K562 (cell line): ENCODE results near the gene ZEB2. TPM values are rescaled to one million over a fixed set of nuclear protein-coding genes. Genes with fewer than 3 reads are reported as not detected.

Experiments used
- ATAC-seq: fragments of 200-7000 bp; cut with Tn5 transposase; 3 replicates; pipeline ENCODE4 v1.9.1; 2020; ENCODE audit warnings: moderate library complexity
- BruUV-seq: library from RNA; stranded (reverse); fragments of 400-500 nt; replicated peaks from 2 replicates; lab custom pipeline; 2021; lab: Mats Ljungman, UMichigan
- CTCF ChIA-PET: fragments of 300-600 bp; formaldehyde crosslinking; extraction: SDS; loops from one replicate; lab custom pipeline; 2021; ENCODE audit warnings: low intra/inter-chr PET ratio; lab: Yijun Ruan, JAX
- POLR2A ChIA-PET: fragments of 300-600, 350-650 bp; sonication (Branson Sonifier 250); formaldehyde crosslinking; extraction: SDS; loops from one replicate; lab custom pipeline; 2021; ENCODE audit warnings: antibody characterized with exemption, inconsistent platforms; lab: Yijun Ruan, JAX
- DNase-seq, 4 experiments: peaks; one replicate each; pipeline versions ENCODE4 v3.0.0 to v3.0.0-alpha.2; 2011 to 2018; ENCODE audit warnings: low spot score in 3 of 4, mixed read lengths in 3 of 4; ENCODE audit errors: extremely low read depth in 1 of 4
- FAIRE-seq: peaks from 2 replicates; lab custom pipeline; 2011; peaks lifted over from hg19 to GRCh38; lab: Jason Lieb, UNC
- H2AFZ ChIP-seq: 2 replicates; pipeline ENCODE4 v1.6.0; 2011; ENCODE audit warnings: low read depth, low read length, control low read depth, inconsistent platforms
- H3K27ac ChIP-seq: fragments of 200-600 bp; 3 replicates; pipeline ENCODE4 v1.8.0; 2011; ENCODE audit warnings: low read depth, mild to moderate bottlenecking, control low read depth, inconsistent platforms, low read length, moderate library complexity, mixed read lengths; ENCODE audit errors: extremely low read depth
- H3K27me3 ChIP-seq, 2 experiments: fragments of 300-600 bp in 1 of 2; 2 replicates in 1 of 2; 3 replicates in 1 of 2; pipeline versions ENCODE4 v1.6.0 to v1.8.0; 2011; ENCODE audit warnings: inconsistent platforms in 2 of 2, low read length in 2 of 2, mild to moderate bottlenecking in 1 of 2, mixed read lengths in 1 of 2, moderate library complexity in 1 of 2; ENCODE audit not compliant: control insufficient read depth in 2 of 2, insufficient read depth in 2 of 2
- H3K36me3 ChIP-seq: fragments of 300-600 bp; 3 replicates; pipeline ENCODE4 v1.8.0; 2011; ENCODE audit warnings: mild to moderate bottlenecking, low read length, inconsistent platforms; ENCODE audit not compliant: control insufficient read depth, insufficient read depth
- H3K4me1 ChIP-seq, 2 experiments: fragments of 200-600 bp in 1 of 2; replicated peaks in 1 of 2; 2 replicates in 1 of 2; 3 replicates in 1 of 2; pipeline versions ENCODE4 v1.5.1 to v1.8.0; 2011; ENCODE audit warnings: inconsistent platforms in 2 of 2, low read length in 2 of 2, mild to moderate bottlenecking in 1 of 2, mixed read lengths in 1 of 2, moderate library complexity in 1 of 2; ENCODE audit not compliant: control insufficient read depth in 2 of 2, insufficient read depth in 2 of 2
- H3K4me2 ChIP-seq: 2 replicates; pipeline ENCODE4 v1.6.1; 2011; ENCODE audit warnings: low read length, control low read depth, inconsistent platforms, mixed read lengths; ENCODE audit not compliant: insufficient read depth
- H3K4me3 ChIP-seq: fragments of 200-600 bp; sonication (generic), shearing (Covaris generic); 2 replicates; pipeline ENCODE4 v1.5.1; 2016; ENCODE audit warnings: control low read depth, inconsistent platforms
- H3K79me2 ChIP-seq: fragments of 200-600 bp; 3 replicates; pipeline ENCODE4 v1.8.0; 2011; ENCODE audit warnings: low read length, inconsistent platforms; ENCODE audit not compliant: control insufficient read depth, insufficient read depth
- H3K9ac ChIP-seq, 2 experiments: 2 replicates each; pipeline versions ENCODE4 v1.6.0 to v1.6.1; 2011; ENCODE audit warnings: low read depth in 2 of 2, low read length in 2 of 2, control low read depth in 1 of 2, inconsistent platforms in 1 of 2, mild to moderate bottlenecking in 1 of 2, mixed read lengths in 1 of 2; ENCODE audit not compliant: insufficient read depth in 1 of 2
- H3K9me1 ChIP-seq: one replicate; pipeline ENCODE4 v1.6.0; 2011; ENCODE audit warnings: inconsistent platforms, mild to moderate bottlenecking, low read length, moderate library complexity; ENCODE audit not compliant: control insufficient read depth, insufficient read depth
- H3K9me3 ChIP-seq: replicated peaks from 2 replicates; pipeline ENCODE4 v1.5.1; 2011; ENCODE audit warnings: low read depth, low read length, inconsistent platforms; ENCODE audit not compliant: control insufficient read depth, insufficient read depth
- H4K20me1 ChIP-seq: replicated peaks from 2 replicates; pipeline ENCODE4 v1.6.1; 2011; ENCODE audit warnings: low read length, inconsistent platforms, mixed read lengths; ENCODE audit not compliant: control insufficient read depth, insufficient read depth
- CAMTA2 ChIP-seq: fragments of 250-450 bp; sonication (Bioruptor Pico); conservative IDR thresholded peaks from 2 replicates; pipeline ENCODE4 v1.5.1; 2022
- CTCFL ChIP-seq: IDR thresholded peaks from 2 replicates; pipeline ENCODE4 v1.6.1; 2011; ENCODE audit warnings: borderline replicate concordance, low read depth, mild to moderate bottlenecking, moderate library complexity, low read length; ENCODE audit not compliant: insufficient read depth, poor library complexity, severe bottlenecking
- LEF1 ChIP-seq: fragments of 450-650 bp; IDR thresholded peaks from 2 replicates; pipeline ENCODE4 v1.6.1; 2016; ENCODE audit warnings: mild to moderate bottlenecking
- RAD21 ChIP-seq, 2 experiments: fragments of 250-450 bp in 1 of 2; fragments of 450-650 bp in 1 of 2; sonication (Bioruptor Pico) in 1 of 2; formaldehyde crosslinking in 1 of 2; IDR thresholded peaks in 1 of 2; conservative IDR thresholded peaks in 1 of 2; 2 replicates each; pipeline versions ENCODE4 v1.4.0 to v1.8.0; 2020 to 2022; ENCODE audit warnings: mild to moderate bottlenecking in 2 of 2, moderate library complexity in 1 of 2
- RCOR1 ChIP-seq, 2 experiments: IDR thresholded peaks; 2 replicates each; pipeline ENCODE4 v1.6.1; 2012; ENCODE audit warnings: low read depth in 2 of 2, low read length in 2 of 2, borderline replicate concordance in 1 of 2, improper control_type of control experiment in 1 of 2
- SUPT5H ChIP-seq: fragments of 450-650 bp; IDR thresholded peaks from 2 replicates; pipeline ENCODE4 v1.6.1; 2016
- TEAD4 ChIP-seq, 2 experiments: sonication (generic) in 1 of 2; formaldehyde crosslinking in 1 of 2; IDR thresholded peaks; 2 replicates each; pipeline versions ENCODE4 v1.6.1 to v1.8.0; 2012 to 2022; ENCODE audit warnings: borderline replicate concordance in 1 of 2, inconsistent platforms in 1 of 2, low read length in 1 of 2, mild to moderate bottlenecking in 1 of 2, missing genetic modification reagents in 1 of 2
- ZNF12 ChIP-seq: sonication (generic); formaldehyde crosslinking; IDR thresholded peaks from 2 replicates; pipeline ENCODE4 v1.4.0; 2020; ENCODE audit warnings: mild to moderate bottlenecking, missing genetic modification reagents
- WGBS: fragments of 100-300 bp; shearing (Covaris generic); methylation state at CpG from one replicate; pipeline ENCODE4 v1.1.6; 2016; ENCODE audit warnings: low coverage, mixed read lengths; ENCODE audit not compliant: insufficient coverage; ENCODE audit errors: missing lambda C conversion rate; 5-methylcytosine and 5-hydroxymethylcytosine counted together
- in situ Hi-C: fragments of 300-500 bp; cut with MboI; formaldehyde crosslinking; loops from 4 replicates; pipeline ENCODE4 v1.15.0; 2018; ENCODE audit warnings: inconsistent platforms, mixed read lengths
- intact Hi-C: fragments of 100-400 bp; cut with micrococcal nuclease; formaldehyde crosslinking; loops from 2 replicates; pipeline ENCODE4 v1.14.2; 2022
- polyA plus RNA-seq, 8 experiments: library from polyadenylated mRNA; depleted of rRNA in 4 of 8; stranded (reverse) in 5 of 8; unstranded in 3 of 8; fragments of >200 nt; fragmentation: Nextera tagmentation in 2 of 8; fragmentation: Illumina TruSeq in 1 of 8; extraction: Ambion mirVana in 2 of 8; extraction: Trizol in 1 of 8; gene quantifications; 2 replicates each; pipeline versions ENCODE4 v1.2.1 to v1.2.3, GENCODE V29; 2011 to 2014; ENCODE audit warnings: inconsistent platforms in 1 of 8, missing spikeins in 1 of 8
- total RNA-seq, 7 experiments: library from RNA; depleted of rRNA in 6 of 7; stranded (reverse); fragments of >200 nt in 6 of 7; fragmentation: Illumina TruSeq in 2 of 7; extraction: Trizol in 2 of 7; gene quantifications; 2 replicates each; pipeline versions ENCODE4 v1.2.1 to v1.2.3, GENCODE V29; 2011 to 2021; ENCODE audit warnings: low replicate concordance in 1 of 7

Gene ZEB2
- total and polyA plus RNA-seq, 9 of the 15 experiments (the other 6 are each of a cell fraction or from before 2014, with no cell fraction given): 15.1 to 113 (median 72.3) TPM

GRCh38 chr2:144511937-144512336, 8.0 kb downstream of the ZEB2 start:
- CTCF ChIA-PET: no interaction called here
- Histone ChIP-seq H3K4me2 (peak overlapping the region; percentile 45), H3K4me1 (peaks cover 33 to 73% of the 10 kb centered on the region in 2 experiments), H3K27me3 (no peaks in the 10 kb centered on the region), H2AFZ (no peak overlapping the region), H3K27ac (peak overlapping the region; percentile 35), H3K9me1 (no peaks in the 10 kb centered on the region), H4K20me1 (peaks cover 38% of the 10 kb centered on the region), H3K79me2 (peaks cover 100% of the 10 kb centered on the region), H3K9me3 (no peaks in the 10 kb centered on the region), H3K4me3 (no peak overlapping the region), H3K36me3 (peaks cover 87% of the 10 kb centered on the region), H3K9ac (no peak overlapping the region; a peak in 1 of 4 replicates)
- BruUV-seq: no TSS peak
- ATAC-seq (no peak), DNase-seq (peak in 1 of 4 experiments; percentile 40), FAIRE-seq (peak; percentile 6)
- TF ChIP-seq TEAD4 (IDR thresholded peaks at IDR 0.05; ENCODE audit: low read length) (0 out of 2 replicates have a peak, but pooled peaks have one; percentile 10), TEAD4 (CRISPR knock-in tag; IDR thresholded peaks at IDR 0.05; ENCODE audit: borderline replicate concordance) (no peak), CAMTA2 (CRISPR knock-in tag) (no peak), RCOR1 (IDR thresholded peaks at IDR 0.05; ENCODE audit: borderline replicate concordance in 1 of 2, low read depth in 2 of 2, low read length in 2 of 2) (0 out of 4 replicates have a peak, but pooled peaks of 1 of the 2 experiments have one; percentile 7), CTCFL (peak; percentile 76), SUPT5H (0 out of 2 replicates have a peak, but pooled peaks have one; percentile 35), RAD21 (CRISPR knock-in tag; conservative IDR thresholded peaks at IDR 0.05 in 1 of 2, IDR thresholded peaks at IDR 0.05 in 1 of 2) (peak in 1 of 2 experiments; percentile 24; a peak in 1 of 4 replicates), ZNF12 (CRISPR knock-in tag) (0 out of 2 replicates have a peak, but pooled peaks have one; percentile 55), LEF1 (no peak)
- 0% methylated on average over 3 of the region's 3 CpGs for WGBS
- intact Hi-C loops: no loop called here
- in situ Hi-C loops: no loop called here
- POLR2A ChIA-PET: interaction anchor here (1.0 to 1.9 kb wide), 4 partner anchors 10 to 457 kb away, joined by 4 to 6 read pairs (median 4); no protein-coding TSS in a partner anchor
